Peyer's patch (tissue), 4 donors: ENCODE data around the gene NAA10. TPM values are rescaled to one million over a fixed set of nuclear protein-coding genes. Genes with fewer than 3 reads are reported as not detected.
A peak's percentile ranks its signal among the peaks of the same experiment; 100 is the strongest.

Experiments used
- DNase-seq, 3 donors: peaks; one replicate each; pipeline ENCODE4 v3.0.0-alpha.2; 2017 to 2019
- H3K27ac ChIP-seq, 4 donors: fragments of 200-600 bp; sonication (generic); one replicate each; pipeline ENCODE4 v1.5.1; 2016 to 2019
- H3K27me3 ChIP-seq, 2 donors: fragments of 200-600 bp; sonication (generic); one replicate each; pipeline ENCODE4 v1.5.1; 2019
- H3K36me3 ChIP-seq, 3 donors: fragments of 200-600 bp; sonication (generic); one replicate each; pipeline ENCODE4 v1.5.1; 2016 to 2019
- H3K4me1 ChIP-seq, 4 donors: fragments of 200-600 bp; sonication (generic); one replicate each; pipeline ENCODE4 v1.5.1; 2016 to 2019
- H3K4me3 ChIP-seq, 4 donors: fragments of 200-600 bp; sonication (generic); 1 replicate in 3 of 4; 2 replicates in 1 of 4; pipeline ENCODE4 v1.5.1; 2016 to 2019; ENCODE audit warnings: mild to moderate bottlenecking in 1 of 4
- H3K9me3 ChIP-seq, 4 donors: fragments of 200-600 bp; sonication (generic); one replicate each; pipeline ENCODE4 v1.5.1; 2016 to 2019; ENCODE audit warnings: mild to moderate bottlenecking in 1 of 4
- CTCF ChIP-seq, 6 experiments: fragments of 450-650 bp in 4 of 6; fragments of 200-600 bp in 2 of 6; sonication (generic) in 1 of 6; IDR thresholded peaks; one replicate each; pipeline ENCODE4 v1.5.1; 2017 to 2019; ENCODE audit warnings: antibody characterized with exemption in 6 of 6, mild to moderate bottlenecking in 3 of 6, moderate library complexity in 1 of 6
- POLR2A ChIP-seq, 2 donors: fragments of 450-650 bp; IDR thresholded peaks; one replicate each; pipeline ENCODE4 v1.5.1; 2017; ENCODE audit warnings: antibody characterized with exemption in 2 of 2, mild to moderate bottlenecking in 2 of 2, moderate library complexity in 2 of 2
- total RNA-seq, 4 donors: library from RNA; depleted of rRNA; stranded (reverse); fragments of >200 nt; gene quantifications; one replicate each; pipeline ENCODE4 v1.1.0, GENCODE V29; 2016

NAA10 gene
- total RNA-seq, 4 donors from 2014 or later: 32.9 to 118 (median 54.1) TPM

GRCh38 chrX:153932220-153932915 lies 2.5 kb downstream of the NAA10 start:
- no peak for DNase-seq
- H3K27ac ChIP-seq: no peak overlapping the region
- H3K27me3 ChIP-seq: no peaks in the 10 kb centered on the region
- H3K36me3 ChIP-seq: peaks cover 0 to 21% (median 0%) of the 10 kb centered on the region in 3 donors
- H3K4me3 ChIP-seq: no peak overlapping the region
- TF ChIP-seq CTCF (IDR thresholded peaks at IDR 0.05): no peak
- TF ChIP-seq POLR2A (IDR thresholded peaks at IDR 0.05): no peak
- H3K9me3 ChIP-seq: no peaks in the 10 kb centered on the region
- peaks cover 0 to 25% (median 6%) of the 10 kb centered on the region in 4 donors for H3K4me1 ChIP-seq

- Histone ChIP-seq H3K27me3 (no peaks in the 10 kb centered on the region), H3K36me3 (peaks cover 0 to 21% (median 0%) of the 10 kb centered on the region in 3 donors), H3K4me3 (no peak overlapping the region), H3K9me3 (no peaks in the 10 kb centered on the region), H3K27ac (no peak overlapping the region), H3K4me1 (peaks cover 0 to 31% (median 9%) of the 10 kb centered on the region in 4 donors)
- no peak for DNase-seq
- TF ChIP-seq CTCF (IDR thresholded peaks at IDR 0.05) (no peak), POLR2A (IDR thresholded peaks at IDR 0.05) (no peak)
These were observed 3.1 kb downstream of the NAA10 start for GRCh38 chrX:153931748-153932147.

- Histone ChIP-seq H3K4me1 (peaks cover 0 to 37% (median 11%) of the 10 kb centered on the region in 4 donors), H3K36me3 (peaks cover 0 to 21% (median 0%) of the 10 kb centered on the region in 3 donors), H3K4me3 (no peak overlapping the region), H3K27ac (no peak overlapping the region), H3K27me3 (no peaks in the 10 kb centered on the region), H3K9me3 (no peaks in the 10 kb centered on the region)
- TF ChIP-seq POLR2A (IDR thresholded peaks at IDR 0.05) (no peak), CTCF (IDR thresholded peaks at IDR 0.05) (no peak)
- DNase-seq: no peak
These were observed 3.7 kb downstream of the NAA10 start for GRCh38 chrX:153931151-153931550.

GRCh38 chrX:153930011-153930910 lies 4.6 kb downstream of the NAA10 start:
- no peak for DNase-seq
- H3K4me1 ChIP-seq: peaks cover 0 to 32% (median 12%) of the 10 kb centered on the region in 4 donors
- no peak for TF ChIP-seq POLR2A (IDR thresholded peaks at IDR 0.05)
- TF ChIP-seq CTCF (IDR thresholded peaks at IDR 0.05): no peak
- no peaks in the 10 kb centered on the region for H3K27me3 ChIP-seq
- no peaks in the 10 kb centered on the region for H3K9me3 ChIP-seq
- peaks cover 0 to 21% (median 0%) of the 10 kb centered on the region in 3 donors for H3K36me3 ChIP-seq
- no peak overlapping the region for H3K4me3 ChIP-seq
- no peak overlapping the region for H3K27ac ChIP-seq

DNA sequence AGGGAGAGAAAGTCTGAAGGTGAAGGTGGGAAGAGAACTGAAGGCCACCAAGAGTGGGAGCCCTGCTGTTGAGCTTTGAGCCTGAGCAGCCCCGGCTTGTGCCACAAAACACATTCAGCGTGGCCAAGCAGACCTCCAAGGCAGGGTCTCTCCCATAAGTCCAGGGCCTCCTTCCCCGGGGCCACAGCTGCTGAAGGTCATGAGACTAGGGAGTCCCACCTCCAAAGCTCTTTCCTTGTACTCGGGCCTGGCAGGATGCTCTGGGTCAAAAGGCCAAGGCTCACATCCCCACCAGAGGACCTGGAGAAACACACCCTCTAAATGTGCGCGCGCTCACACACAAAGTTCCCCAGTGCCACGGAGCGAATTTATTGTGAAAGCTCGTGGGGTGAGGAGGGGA lies 5.3 kb downstream of the NAA10 start:
- TF ChIP-seq POLR2A (IDR thresholded peaks at IDR 0.05) (no peak), CTCF (IDR thresholded peaks at IDR 0.05) (no peak)
- Histone ChIP-seq H3K36me3 (peaks cover 0 to 21% (median 0%) of the 10 kb centered on the region in 3 donors), H3K27me3 (no peaks in the 10 kb centered on the region), H3K27ac (peak overlapping the region in 3 of 4 donors; percentile 66 to 96 (median 95)), H3K4me1 (peaks cover 0 to 31% (median 12%) of the 10 kb centered on the region in 4 donors), H3K9me3 (no peaks in the 10 kb centered on the region), H3K4me3 (no peak overlapping the region)
- no peak for DNase-seq
